GM15510 (cell line): ENCODE data around the gene GANAB.

ENCODE experiments used
- POLR2A ChIP-seq: IDR thresholded peaks from 3 replicates; pipeline ENCODE4 v1.6.1; 2011; ENCODE audit warnings: borderline replicate concordance; ENCODE audit not compliant: insufficient read length; ENCODE audit errors: extremely low read depth

The GANAB gene

DNA sequence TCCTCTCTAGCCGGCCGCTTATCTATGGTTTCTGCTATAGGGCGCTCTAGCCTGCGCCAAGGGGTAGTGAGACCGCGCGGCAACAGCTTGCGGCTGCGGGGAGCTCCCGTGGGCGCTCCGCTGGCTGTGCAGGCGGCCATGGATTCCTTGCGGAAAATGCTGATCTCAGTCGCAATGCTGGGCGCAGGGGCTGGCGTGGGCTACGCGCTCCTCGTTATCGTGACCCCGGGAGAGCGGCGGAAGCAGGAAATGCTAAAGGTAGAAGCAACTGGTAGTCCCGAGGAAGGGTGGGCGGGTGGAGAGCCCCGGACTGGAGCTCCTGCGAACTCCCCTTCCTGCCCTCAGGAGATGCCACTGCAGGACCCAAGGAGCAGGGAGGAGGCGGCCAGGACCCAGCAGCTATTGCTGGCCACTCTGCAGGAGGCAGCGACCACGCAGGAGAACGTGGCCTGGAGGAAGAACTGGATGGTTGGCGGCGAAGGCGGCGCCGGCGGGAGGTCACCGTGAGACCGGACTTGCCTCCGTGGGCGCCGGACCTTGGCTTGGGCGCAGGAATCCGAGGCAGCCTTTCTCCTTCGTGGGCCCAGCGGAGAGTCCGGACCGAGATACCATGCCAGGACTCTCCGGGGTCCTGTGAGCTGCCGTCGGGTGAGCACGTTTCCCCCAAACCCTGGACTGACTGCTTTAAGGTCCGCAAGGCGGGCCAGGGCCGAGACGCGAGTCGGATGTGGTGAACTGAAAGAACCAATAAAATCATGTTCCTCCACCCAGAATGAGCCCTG lies 25.4 kb upstream of the GANAB start, which contains the start of the genes LBHD1 and UQCC3:
Gene LBHD1, minus strand, starts transcription at position 660 of the 782 bp plus-strand sequence. CDS start 2,236 bp downstream, outside the sequence.
Gene UQCC3, plus strand, starts transcription at position 66 of the 782 bp plus-strand sequence. Its CDS starts 73 bp downstream, at position 139.
- TF ChIP-seq POLR2A, result peak; percentile 79

DNA sequence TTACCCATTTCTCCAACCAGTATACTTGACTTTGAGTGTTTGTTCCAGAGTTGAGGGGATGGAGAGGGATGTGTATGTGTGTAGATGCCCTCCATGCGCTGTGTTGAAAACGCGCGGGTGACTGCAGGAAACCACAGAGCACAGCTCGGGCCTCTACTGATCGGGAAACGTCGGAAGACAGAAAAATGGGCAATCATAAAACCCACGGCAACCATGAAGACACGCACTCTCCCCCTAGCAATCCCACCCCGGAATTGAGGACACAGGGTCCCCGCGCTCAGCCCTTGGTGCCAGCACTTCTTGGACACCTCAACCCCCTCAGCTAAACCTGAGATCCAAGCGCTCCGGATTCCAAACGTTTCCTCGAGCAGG lies 24.8 kb upstream of the GANAB start:
- TF ChIP-seq POLR2A, result no peak

DNA sequence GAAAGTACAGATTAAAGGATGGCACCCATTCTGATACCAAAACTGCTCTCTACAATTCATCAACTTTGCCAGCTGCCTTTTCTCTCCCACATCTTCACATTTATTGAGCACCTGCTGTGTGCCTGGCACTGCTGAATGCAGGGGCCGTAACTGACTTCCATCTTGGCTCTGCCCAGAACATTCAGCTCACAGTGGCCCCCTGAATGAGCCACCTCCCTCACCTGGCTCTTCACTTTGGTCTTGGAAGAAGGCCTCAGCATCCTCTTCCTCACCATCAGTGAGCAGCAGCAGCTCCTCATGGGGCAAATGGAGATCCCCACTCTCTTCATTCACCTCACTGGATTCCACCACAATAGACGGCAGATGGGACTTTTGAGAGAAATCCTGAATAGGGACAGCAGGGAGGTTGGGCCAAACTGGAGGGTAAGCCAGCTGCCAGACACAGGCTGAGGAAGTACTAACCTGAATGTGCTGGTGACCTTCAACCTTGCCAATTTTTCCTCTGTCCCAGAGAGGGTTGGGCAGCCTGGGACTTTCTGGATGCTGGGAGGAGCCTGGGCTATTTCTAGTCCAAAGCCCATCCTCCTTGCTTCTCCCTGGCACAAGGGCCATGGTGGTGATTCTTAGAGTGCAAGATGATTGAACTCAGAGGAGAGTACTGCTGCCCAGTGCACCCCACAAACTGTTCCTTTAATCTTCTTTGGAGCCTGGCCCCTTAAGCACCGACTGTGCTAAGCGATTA lies 23.2 kb upstream of the GANAB start:
- TF ChIP-seq POLR2A, result peak; percentile 5

DNA sequence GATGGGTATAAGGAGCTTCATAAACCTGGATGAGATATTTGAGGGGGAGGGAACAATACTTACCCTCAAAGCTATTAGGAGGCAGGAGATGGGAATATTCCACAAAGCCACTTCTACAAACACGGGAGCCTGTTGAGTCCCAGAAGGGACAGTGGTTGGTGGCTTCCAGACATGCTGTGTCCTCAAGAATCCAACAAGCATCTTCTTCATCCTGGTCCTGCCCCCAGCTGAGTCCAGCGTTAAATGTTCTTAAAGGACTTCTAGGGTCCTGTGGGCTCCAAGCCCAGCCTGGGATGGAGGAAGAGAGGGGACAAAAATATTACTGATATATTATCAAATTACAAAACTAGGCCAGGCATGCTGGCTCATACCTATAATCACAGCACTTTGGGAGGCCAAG lies 21.0 kb upstream of the GANAB start:
- TF ChIP-seq POLR2A, result no peak

DNA sequence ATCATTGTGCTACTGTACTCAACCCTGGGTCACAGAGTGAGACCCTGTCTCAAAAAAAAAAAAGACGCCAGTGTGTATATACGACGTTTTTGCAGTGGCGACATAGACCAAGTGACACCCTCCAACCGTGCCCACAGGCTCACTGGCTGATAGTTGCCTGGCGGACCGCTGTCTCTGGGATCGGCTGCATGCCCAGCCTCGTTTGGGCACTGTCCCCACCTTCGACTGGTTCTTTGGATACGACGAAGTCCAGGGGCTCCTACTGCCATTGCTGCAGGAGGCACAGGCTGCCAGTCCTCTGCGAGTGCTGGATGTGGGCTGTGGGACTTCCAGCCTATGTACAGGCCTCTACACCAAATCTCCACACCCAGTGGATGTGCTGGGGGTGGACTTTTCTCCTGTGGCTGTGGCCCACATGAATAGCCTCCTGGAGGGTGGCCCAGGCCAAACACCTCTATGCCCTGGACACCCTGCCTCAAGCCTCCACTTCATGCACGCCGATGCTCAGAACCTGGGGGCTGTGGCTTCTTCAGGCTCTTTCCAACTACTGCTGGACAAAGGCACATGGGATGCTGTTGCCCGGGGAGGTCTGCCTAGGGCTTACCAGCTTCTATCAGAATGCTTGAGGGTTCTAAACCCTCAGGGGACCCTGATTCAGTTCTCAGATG lies 20.0 kb upstream of the GANAB start:
- peak; percentile 38 for TF ChIP-seq POLR2A

DNA sequence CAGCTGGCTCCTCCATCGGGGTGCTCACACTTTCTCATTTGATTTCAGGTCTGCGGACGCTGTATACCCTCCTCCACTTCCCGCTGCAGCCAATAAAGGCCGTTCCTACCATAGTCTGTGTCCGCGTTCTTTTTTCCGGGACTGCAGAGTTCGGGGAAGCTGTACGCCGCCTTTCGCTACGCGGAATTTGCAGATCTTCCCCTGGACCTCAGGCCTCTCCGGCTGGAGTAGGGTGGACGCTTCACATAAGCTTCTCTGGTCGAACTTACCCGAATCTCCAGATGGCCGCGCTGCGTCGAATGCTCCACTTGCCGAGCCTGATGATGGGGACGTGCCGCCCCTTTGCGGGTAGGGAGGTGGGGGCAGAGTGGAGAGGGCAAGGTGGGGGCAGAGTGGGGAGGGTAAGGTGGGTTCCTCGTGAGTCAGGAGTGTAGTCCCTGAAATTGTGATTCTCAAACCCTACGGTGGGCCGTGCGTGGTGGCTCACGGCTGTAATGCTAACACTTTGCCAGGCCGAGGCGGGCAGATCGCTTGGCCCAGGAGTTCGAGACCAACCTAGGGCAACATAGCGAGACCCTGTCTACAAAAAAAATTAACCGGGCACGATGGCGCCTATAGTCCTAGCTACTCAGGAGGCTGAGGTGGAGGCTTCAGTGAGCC lies 19.3 kb upstream of the GANAB start:
- TF ChIP-seq POLR2A, result peak; percentile 9

DNA sequence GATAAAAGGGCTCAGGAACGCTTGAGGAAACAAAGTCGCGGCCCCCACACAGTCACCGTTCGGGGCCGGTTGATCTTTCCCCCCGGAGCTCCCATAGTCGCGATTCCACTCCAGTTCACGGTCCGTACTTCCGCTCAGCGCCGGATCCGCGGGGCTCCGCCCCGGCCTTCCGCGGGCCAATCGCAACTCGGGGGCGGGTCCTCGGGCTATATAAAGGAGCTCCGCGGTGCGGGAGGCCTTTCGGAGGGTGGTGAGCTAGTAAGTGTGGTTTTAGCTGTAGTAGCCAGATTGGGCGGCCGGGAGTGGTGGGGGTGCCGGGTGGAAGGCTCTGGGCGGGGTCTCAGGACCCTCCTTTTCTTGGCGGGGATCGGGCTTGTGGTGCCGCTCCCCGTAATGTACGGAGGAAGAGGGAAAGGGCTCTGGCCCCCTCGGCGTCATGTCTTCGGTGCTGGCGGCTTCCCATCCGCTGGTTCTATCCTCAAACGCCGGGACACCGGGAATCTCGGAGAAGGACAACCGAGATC lies 18.7 kb upstream of the GANAB start, which contains the start of the genes C11orf98 and CSKMT:
Gene C11orf98, minus strand, starts transcription at position 136 of the 524 bp plus-strand sequence. Its CDS starts 41 bp downstream, at position 95.
Gene CSKMT, plus strand, starts transcription at position 238 of the 524 bp plus-strand sequence. CDS start 568 bp downstream, outside the sequence.
- TF ChIP-seq POLR2A, result peak; percentile 100

DNA sequence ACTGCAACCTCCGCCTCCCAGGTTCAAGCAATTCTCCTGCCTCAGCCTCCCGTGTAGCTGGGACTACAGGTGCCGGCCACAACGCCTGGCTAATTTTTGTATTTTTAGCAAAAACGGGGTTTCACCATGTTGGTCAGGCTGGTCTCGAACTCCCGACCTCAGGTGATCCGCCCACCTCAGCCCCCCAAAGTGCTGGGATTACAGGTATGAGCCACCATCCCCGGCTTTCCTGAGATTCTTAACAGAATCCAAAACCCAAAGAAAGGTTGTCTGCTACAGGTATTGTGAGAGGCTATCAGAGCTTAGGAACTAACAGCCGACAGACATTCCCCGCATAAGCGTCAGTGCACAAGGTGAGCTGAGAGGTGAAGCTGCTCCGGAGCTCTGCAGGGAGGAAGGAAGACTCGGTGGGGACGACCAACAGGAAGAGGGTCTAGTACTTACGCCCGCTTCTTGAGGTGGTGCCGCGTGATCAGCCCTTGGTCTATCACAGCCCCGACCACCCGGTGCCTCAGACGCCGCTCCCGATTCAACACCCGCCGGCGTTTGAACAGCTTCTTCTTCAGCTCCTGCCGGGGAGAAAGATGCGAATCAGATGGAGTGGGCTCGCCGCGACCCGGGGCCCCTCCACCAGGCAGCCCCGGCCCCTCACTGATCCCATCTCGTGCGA lies 18.1 kb upstream of the GANAB start:
- TF ChIP-seq POLR2A, result no peak

DNA sequence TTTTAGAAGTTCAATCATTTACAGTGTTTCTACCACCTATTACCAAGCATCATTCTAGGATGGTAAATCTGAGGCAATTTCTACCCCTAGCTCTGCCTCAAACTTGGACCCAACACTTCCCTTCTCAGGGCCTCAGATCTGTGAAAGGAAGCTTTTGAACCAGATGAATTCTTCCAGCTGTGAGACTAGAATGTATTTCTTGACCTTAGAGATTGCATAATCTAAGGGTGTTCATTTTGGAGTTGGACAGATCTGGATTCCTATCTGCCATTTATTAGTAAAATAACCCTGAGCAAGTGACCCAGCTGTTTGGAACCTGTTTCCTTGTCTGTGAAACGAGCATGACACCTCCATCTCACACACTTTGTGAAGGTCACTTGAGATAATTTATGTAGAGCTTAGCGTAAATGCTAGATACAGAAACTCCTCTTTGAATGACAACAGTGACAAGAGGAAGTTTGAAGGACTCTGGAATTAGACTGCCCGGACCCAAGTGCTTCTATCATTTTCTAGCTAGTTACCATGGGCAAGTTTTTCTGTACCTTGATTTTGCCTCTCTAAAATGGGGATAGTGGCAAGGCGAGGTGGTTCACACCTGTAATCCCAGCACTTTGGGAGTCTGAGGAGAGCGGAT lies 10.5 kb upstream of the GANAB start:
- TF ChIP-seq POLR2A, result no peak

DNA sequence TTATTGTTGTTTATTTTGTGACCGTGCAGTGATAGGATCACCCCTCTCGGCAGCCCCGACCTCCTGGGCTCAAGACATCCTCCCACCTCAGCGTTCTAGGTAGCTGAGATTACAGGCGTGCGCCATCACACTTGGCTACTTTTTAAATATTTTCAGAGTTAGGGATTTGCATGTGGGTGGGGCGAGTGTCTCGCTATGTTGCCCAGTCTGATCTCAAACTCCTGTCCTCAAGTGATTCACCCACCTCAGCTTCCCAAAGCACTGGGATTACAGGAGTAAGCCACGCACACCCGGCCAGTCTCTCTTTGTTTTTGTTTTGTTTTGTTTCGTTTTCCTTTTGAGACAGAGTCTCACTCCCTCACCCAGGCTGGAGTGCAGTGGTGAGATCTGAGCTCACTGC lies 7.9 kb upstream of the GANAB start:
- no peak for TF ChIP-seq POLR2A

DNA sequence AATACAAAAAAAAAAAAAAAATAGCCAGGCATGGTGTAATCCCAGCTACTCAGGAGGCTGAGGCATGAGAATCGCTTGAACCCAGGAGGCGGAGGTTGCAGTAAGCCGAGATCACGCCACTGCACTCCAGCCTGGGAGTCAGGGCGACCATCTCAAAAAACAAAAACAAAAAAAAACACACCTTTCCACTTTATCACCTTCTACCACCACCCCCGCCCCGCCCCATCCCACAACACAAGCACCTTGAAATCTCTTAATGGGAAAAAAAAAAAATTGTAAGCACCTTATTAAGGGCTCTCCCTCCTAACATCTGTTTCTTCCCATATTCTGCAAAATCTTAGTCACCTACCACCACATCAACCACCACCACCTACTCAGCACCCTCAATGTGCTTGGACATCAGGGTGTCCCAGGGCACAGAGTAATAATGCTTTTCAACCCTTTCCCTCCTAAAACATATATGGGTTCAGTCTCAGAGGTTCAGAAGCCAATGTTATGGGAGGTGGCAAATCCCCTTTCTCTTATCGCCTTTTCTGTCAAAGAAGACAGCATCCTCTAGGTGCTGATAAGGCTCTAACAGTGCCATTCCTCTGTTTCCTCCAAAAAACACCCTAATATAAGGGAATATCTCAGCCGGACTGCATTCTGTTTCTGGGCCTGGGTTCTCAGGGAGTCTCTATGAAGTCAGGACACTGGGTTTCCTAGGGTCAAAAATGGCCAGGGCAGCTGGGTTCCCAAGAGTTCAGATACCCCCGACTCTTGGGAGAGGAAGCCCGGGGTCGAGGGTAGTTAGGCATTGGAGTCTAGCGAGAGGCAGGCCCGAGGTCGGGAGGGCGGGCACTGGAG lies 6.0 kb upstream of the GANAB start:
- TF ChIP-seq POLR2A, result no peak

DNA sequence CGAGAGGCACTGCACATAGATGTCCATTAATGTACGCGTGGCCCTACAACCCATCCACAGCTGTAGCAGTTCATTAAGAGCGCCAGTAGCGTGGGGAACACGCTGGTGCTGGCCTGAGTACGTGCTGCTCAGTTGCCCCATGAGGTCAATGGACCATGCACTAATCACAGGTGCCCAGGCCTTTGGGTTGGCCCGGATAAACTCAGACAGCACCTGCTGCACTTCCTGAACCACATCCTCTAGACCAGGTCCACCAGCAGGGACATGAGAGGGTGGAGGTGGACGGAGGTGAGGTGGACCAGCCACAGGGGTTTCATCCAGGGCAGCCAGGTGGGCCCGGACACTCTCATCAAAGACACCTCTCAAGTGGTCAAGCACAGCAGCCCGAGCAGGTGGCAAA lies 3.1 kb upstream of the GANAB start:
- no peak for TF ChIP-seq POLR2A
